Peyer's patch (tissue), 4 donors: ENCODE results near the gene LRRC61.

Source experiments
- CTCF ChIP-seq, 6 experiments: fragments of 450-650 bp in 4 of 6; fragments of 200-600 bp in 2 of 6; sonication (generic) in 1 of 6; IDR thresholded peaks; one replicate each; pipeline ENCODE4 v1.5.1; 2017 to 2019; ENCODE audit warnings: antibody characterized with exemption in 6 of 6, mild to moderate bottlenecking in 3 of 6, moderate library complexity in 1 of 6
- POLR2A ChIP-seq, 2 donors: fragments of 450-650 bp; IDR thresholded peaks; one replicate each; pipeline ENCODE4 v1.5.1; 2017; ENCODE audit warnings: antibody characterized with exemption in 2 of 2, mild to moderate bottlenecking in 2 of 2, moderate library complexity in 2 of 2

GRCh38 chr7:150360363-150361058 is 37.4 kb downstream of the LRRC61 start:
- no peak for TF ChIP-seq CTCF (IDR thresholded peaks at IDR 0.05)
- no peak for TF ChIP-seq POLR2A (IDR thresholded peaks at IDR 0.05)
